Neural progenitor cell (in vitro differentiated cells): Measurements from ENCODE around the gene UPF3A. TPM values are rescaled to one million over a fixed set of nuclear protein-coding genes. Genes with fewer than 3 reads are reported as not detected.

Experiments
- DNase-seq: peaks from one replicate; pipeline ENCODE4 v3.0.0-alpha.2; 2016; ENCODE audit warnings: low spot score
- H2AFZ ChIP-seq: fragments of 200-600 bp; sonication (generic); replicated peaks from 2 replicates; pipeline ENCODE4 v1.6.1; 2016; ENCODE audit warnings: antibody characterized with exemption
- H3F3A ChIP-seq: fragments of 200-600 bp; sonication (generic); 2 replicates; pipeline ENCODE4 v1.6.1; 2016; ENCODE audit warnings: antibody characterized with exemption, low read depth
- H3K27ac ChIP-seq: fragments of 200-600 bp; sonication (generic); 2 replicates; pipeline ENCODE4 v1.5.1; 2016; ENCODE audit warnings: mild to moderate bottlenecking
- H3K27me3 ChIP-seq: fragments of 200-600 bp; sonication (generic); 2 replicates; pipeline ENCODE4 v1.6.1; 2016; ENCODE audit warnings: mild to moderate bottlenecking, moderate library complexity
- H3K36me3 ChIP-seq: fragments of 200-600 bp; sonication (generic); 2 replicates; pipeline ENCODE4 v1.5.1; 2016
- H3K4me1 ChIP-seq: fragments of 200-600 bp; sonication (generic); 2 replicates; pipeline ENCODE4 v1.6.1; 2016; ENCODE audit warnings: mixed run types
- H3K4me2 ChIP-seq: fragments of 200-600 bp; sonication (generic); 2 replicates; pipeline ENCODE4 v1.6.1; 2016
- H3K4me3 ChIP-seq: fragments of 200-600 bp; sonication (generic); 2 replicates; pipeline ENCODE4 v1.5.1; 2016
- H3K79me2 ChIP-seq: fragments of 200-600 bp; sonication (generic); 2 replicates; pipeline ENCODE4 v1.6.1; 2016; ENCODE audit warnings: low read depth
- H3K9ac ChIP-seq: fragments of 200-600 bp; sonication (generic); 2 replicates; pipeline ENCODE4 v1.6.1; 2016
- H3K9me3 ChIP-seq: fragments of 200-600 bp; sonication (generic); 2 replicates; pipeline ENCODE4 v1.5.1; 2016; ENCODE audit warnings: low read depth
- H4K20me1 ChIP-seq: fragments of 200-600 bp; sonication (generic); 2 replicates; pipeline ENCODE4 v1.6.1; 2016; ENCODE audit warnings: low read depth
- H3K27ac Mint-ChIP-seq: 3 replicates; pipeline ENCODE4 v1.8.0; 2021; ENCODE audit warnings: mixed read lengths
- H3K27me3 Mint-ChIP-seq: 2 replicates; pipeline ENCODE4 v1.8.0; 2022; ENCODE audit warnings: low read depth, mild to moderate bottlenecking, inconsistent platforms, moderate library complexity, mixed read lengths; ENCODE audit not compliant: insufficient read depth
- H3K36me3 Mint-ChIP-seq: 3 replicates; pipeline ENCODE4 v1.8.0; 2021; ENCODE audit warnings: mixed read lengths
- H3K4me1 Mint-ChIP-seq: 3 replicates; pipeline ENCODE4 v1.8.0; 2021; ENCODE audit warnings: mixed read lengths
- H3K4me3 Mint-ChIP-seq: 3 replicates; pipeline ENCODE4 v1.8.0; 2021; ENCODE audit warnings: mild to moderate bottlenecking, moderate library complexity, mixed read lengths
- H3K9me3 Mint-ChIP-seq: 3 replicates; pipeline ENCODE4 v1.8.0; 2020; ENCODE audit warnings: mixed read lengths
- EZH2 ChIP-seq: fragments of 200-600 bp; sonication (generic); IDR thresholded peaks from 2 replicates; pipeline ENCODE4 v1.6.1; 2017; ENCODE audit warnings: antibody characterized with exemption, mild to moderate bottlenecking, moderate library complexity
- EZH2phosphoT487 ChIP-seq: fragments of 200-600 bp; sonication (generic); IDR thresholded peaks from 2 replicates; pipeline ENCODE4 v1.6.1; 2017; ENCODE audit warnings: antibody characterized with exemption
- total RNA-seq: library from RNA; depleted of rRNA; stranded (reverse); fragments of >200 nt; gene quantifications from 2 replicates; pipeline ENCODE4 v1.2.3, GENCODE V29; 2015; ENCODE audit warnings: low replicate concordance
- TF ChIP-seq, protein P1 (sequence below): fragments of 200-600 bp; sonication (generic); IDR thresholded peaks from 2 replicates; pipeline ENCODE4 v1.5.1; 2017; ENCODE audit warnings: antibody characterized with exemption, mild to moderate bottlenecking

Gene UPF3A
- total RNA-seq, 1 donor from 2014 or later, result 74.4 TPM

DNA sequence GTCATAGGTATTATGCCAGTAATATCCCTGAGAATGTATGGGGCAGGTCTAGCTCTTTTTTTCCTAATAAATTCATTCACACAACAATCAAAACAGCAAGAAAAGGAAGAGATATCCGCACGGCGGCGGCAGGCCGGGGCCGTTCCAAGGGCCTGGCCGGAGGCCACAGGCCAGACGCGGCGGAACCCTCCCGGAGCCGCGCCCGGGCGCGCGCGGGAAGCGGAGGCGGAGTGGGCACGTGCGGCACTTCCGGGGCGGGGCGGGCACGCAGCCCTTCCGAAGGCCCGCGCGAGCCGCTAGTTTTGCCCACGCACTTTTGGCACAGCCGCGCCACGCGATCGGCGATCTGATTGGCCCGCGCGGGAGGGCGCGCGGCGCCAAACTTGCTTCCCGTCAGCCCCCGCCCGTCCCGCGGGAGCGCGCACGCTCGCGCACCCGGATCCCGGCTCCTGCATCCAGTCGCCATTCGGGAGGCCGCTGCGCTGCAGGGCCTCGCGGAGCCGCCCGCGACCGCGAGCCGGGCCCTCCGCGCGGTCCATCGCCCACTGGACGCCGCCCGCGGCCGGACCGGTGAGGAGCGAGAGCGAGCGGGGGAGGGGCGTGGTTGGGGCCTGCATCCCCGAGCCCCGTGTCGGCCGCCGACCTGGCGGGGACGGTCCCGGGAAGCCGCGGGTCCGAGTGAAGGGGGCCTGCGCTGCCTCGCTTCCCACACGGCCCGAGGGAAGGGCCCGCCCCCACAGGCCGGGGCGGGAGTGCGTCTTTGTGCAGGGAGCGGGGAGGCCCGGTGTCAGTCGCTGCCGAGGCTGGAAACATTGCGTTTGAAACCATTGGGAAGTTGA, 32.9 kb downstream of the UPF3A start, which contains the start of gene CHAMP1:
CHAMP1 (plus strand) TSS at position 430 of the 839 bp plus-strand sequence. CDS start 9,340 bp downstream, outside the sequence.
- Histone ChIP-seq H3F3A (peaks cover 31% of the 10 kb centered on the region), H3K4me2 (peak within 1 kb of the TSS; percentile 90), H3K9me3 (no peaks in the 10 kb centered on the region), H3K4me3 (peak within 1 kb of the TSS; percentile 59), H3K27ac (peak within 1 kb of the TSS; percentile 87), H3K27me3 (no peaks in the 10 kb centered on the region), H3K79me2 (peaks cover 57% of the 10 kb centered on the region), H3K9ac (peak within 1 kb of the TSS; percentile 78), H2AFZ (peak within 1 kb of the TSS; percentile 8), H4K20me1 (peaks cover 40% of the 10 kb centered on the region), H3K36me3 (peaks cover 5% of the 10 kb centered on the region), H3K4me1 (peaks cover 8% of the 10 kb centered on the region)
- DNase-seq, result peak; percentile 95
- no peaks in the 10 kb centered on the region for H3K9me3 Mint-ChIP-seq
- TF ChIP-seq EZH2 (no peak), EZH2phosphoT487 (no peak)
- TF ChIP-seq, protein P1, sequence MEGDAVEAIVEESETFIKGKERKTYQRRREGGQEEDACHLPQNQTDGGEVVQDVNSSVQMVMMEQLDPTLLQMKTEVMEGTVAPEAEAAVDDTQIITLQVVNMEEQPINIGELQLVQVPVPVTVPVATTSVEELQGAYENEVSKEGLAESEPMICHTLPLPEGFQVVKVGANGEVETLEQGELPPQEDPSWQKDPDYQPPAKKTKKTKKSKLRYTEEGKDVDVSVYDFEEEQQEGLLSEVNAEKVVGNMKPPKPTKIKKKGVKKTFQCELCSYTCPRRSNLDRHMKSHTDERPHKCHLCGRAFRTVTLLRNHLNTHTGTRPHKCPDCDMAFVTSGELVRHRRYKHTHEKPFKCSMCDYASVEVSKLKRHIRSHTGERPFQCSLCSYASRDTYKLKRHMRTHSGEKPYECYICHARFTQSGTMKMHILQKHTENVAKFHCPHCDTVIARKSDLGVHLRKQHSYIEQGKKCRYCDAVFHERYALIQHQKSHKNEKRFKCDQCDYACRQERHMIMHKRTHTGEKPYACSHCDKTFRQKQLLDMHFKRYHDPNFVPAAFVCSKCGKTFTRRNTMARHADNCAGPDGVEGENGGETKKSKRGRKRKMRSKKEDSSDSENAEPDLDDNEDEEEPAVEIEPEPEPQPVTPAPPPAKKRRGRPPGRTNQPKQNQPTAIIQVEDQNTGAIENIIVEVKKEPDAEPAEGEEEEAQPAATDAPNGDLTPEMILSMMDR, result peak; percentile 14
- H3K4me1 Mint-ChIP-seq, result peaks cover 31% of the 10 kb centered on the region
- H3K27ac Mint-ChIP-seq, result peak within 1 kb of the TSS; percentile 97
- peaks cover 3% of the 10 kb centered on the region for H3K27me3 Mint-ChIP-seq
- peak within 1 kb of the TSS; percentile 88 for H3K4me3 Mint-ChIP-seq
- H3K36me3 Mint-ChIP-seq, result peaks cover 15% of the 10 kb centered on the region

DNA sequence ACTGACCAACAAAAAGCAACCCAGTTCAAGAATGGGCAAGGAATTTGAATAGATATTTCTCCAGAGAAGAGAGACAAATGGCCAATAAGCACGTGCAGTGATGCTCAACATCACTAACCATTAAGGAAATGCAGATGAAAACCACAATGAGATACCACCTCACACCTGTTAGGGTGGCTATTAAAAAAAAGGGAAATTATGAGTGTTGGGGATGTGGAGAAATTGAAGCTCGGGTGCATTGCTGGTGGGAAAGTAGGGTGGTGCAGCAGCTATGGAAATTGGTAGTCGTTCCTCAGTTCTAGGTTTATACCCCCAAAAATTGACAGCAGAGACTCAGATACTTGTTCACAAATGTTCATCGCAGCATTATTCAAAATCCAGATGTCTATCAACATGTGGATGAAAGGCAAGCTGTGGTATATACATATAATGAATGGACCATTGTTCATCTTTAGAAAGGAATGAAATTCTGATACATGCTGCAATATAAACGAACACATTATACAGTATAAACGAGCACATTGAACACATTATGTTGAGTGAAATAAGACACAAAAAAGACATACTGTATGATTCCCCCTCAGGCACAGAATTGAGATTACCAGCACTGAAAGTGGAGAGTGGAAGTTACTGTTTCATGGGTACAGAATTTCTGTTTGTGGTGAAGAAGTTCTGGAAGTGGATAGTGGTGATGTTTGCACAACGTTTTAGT, 33.8 kb downstream of the UPF3A start:
- no peaks in the 10 kb centered on the region for H3K9me3 Mint-ChIP-seq
- peak overlapping the region; percentile 86 for H3K4me3 Mint-ChIP-seq
- H3K4me1 ChIP-seq, result peaks cover 8% of the 10 kb centered on the region
- peaks cover 48% of the 10 kb centered on the region for H4K20me1 ChIP-seq
- TF ChIP-seq EZH2phosphoT487 (no peak), EZH2 (no peak)
- TF ChIP-seq, protein P1, result no peak
- H3K27ac ChIP-seq, result no peak overlapping the region
- H3K4me1 Mint-ChIP-seq, result peaks cover 31% of the 10 kb centered on the region
- H3K36me3 ChIP-seq, result peaks cover 5% of the 10 kb centered on the region
- H3K27me3 Mint-ChIP-seq, result peaks cover 3% of the 10 kb centered on the region
- peak overlapping the region; percentile 59 for H3K4me3 ChIP-seq
- H3K4me2 ChIP-seq, result peak overlapping the region; percentile 90
- DNase-seq, result no peak
- H3K27me3 ChIP-seq, result no peaks in the 10 kb centered on the region
- peak overlapping the region; percentile 78 for H3K9ac ChIP-seq
- no peaks in the 10 kb centered on the region for H3K9me3 ChIP-seq
- no peak overlapping the region for H2AFZ ChIP-seq
- H3K36me3 Mint-ChIP-seq, result peaks cover 24% of the 10 kb centered on the region
- H3K79me2 ChIP-seq, result peaks cover 66% of the 10 kb centered on the region
- H3K27ac Mint-ChIP-seq, result peak overlapping the region; percentile 50
- H3F3A ChIP-seq, result peaks cover 28% of the 10 kb centered on the region

DNA sequence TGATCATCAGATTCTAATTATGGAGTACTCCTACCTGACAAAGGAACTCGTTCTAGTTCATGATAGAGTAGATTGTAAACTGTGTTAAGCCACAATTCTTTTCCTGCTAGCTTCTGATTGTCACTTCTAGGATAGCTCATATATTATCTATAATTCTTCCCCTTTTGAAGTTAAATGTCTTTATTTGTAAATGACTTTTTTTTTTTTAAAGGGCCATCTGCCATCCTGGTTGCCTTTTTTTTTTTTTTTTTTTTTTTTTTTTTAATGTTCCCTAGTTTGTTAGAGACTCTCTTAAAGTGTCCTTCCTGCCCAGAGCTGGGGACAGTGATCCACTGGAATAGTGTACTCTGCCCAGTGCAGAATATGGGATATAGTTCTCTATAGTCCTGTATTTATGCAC, 37.2 kb downstream of the UPF3A start:
- H3F3A ChIP-seq, result peaks cover 6% of the 10 kb centered on the region
- peaks cover 47% of the 10 kb centered on the region for H3K36me3 Mint-ChIP-seq
- H3K79me2 ChIP-seq, result peaks cover 94% of the 10 kb centered on the region
- peaks cover under 1% of the 10 kb centered on the region for H3K27me3 Mint-ChIP-seq
- no peaks in the 10 kb centered on the region for H3K27me3 ChIP-seq
- no peak overlapping the region for H2AFZ ChIP-seq
- H3K27ac ChIP-seq, result no peak overlapping the region
- no peaks in the 10 kb centered on the region for H3K9me3 Mint-ChIP-seq
- H3K9ac ChIP-seq, result peak overlapping the region; percentile 25
- no peak overlapping the region for H3K27ac Mint-ChIP-seq
- H3K4me2 ChIP-seq, result peak overlapping the region; percentile 37
- H3K36me3 ChIP-seq, result peaks cover 28% of the 10 kb centered on the region
- peaks cover 8% of the 10 kb centered on the region for H3K4me1 ChIP-seq
- peaks cover 24% of the 10 kb centered on the region for H3K4me1 Mint-ChIP-seq
- H3K4me3 ChIP-seq, result no peak overlapping the region
- H4K20me1 ChIP-seq, result peaks cover 57% of the 10 kb centered on the region
- H3K9me3 ChIP-seq, result no peaks in the 10 kb centered on the region
- no peak overlapping the region for H3K4me3 Mint-ChIP-seq
- DNase-seq, result no peak
- TF ChIP-seq EZH2phosphoT487, result no peak
- TF ChIP-seq, protein P1, result no peak
- TF ChIP-seq EZH2, result no peak
